Effector memory CD4-positive, alpha-beta T cell (primary cell): Measurements from ENCODE around the gene MNX1.

Experiments used
- DNase-seq, 3 donors: peaks; one replicate each; pipeline ENCODE4 v3.0.0-alpha.2; 2020
- H3K27ac ChIP-seq: 2 replicates; pipeline ENCODE4 v1.7.0; 2013; ENCODE audit warnings: mild to moderate bottlenecking, low read length, moderate library complexity; ENCODE audit not compliant: insufficient read depth, poor library complexity, severe bottlenecking
- H3K27me3 ChIP-seq: replicated peaks from 2 replicates; pipeline ENCODE4 v1.7.0; 2013; ENCODE audit warnings: mild to moderate bottlenecking, low read length; ENCODE audit not compliant: insufficient read depth, control insufficient read depth, poor library complexity, severe bottlenecking
- H3K36me3 ChIP-seq: 2 replicates; pipeline ENCODE4 v1.7.0; 2013; ENCODE audit warnings: mild to moderate bottlenecking, low read length, moderate library complexity; ENCODE audit not compliant: control insufficient read depth, insufficient read depth
- H3K4me1 ChIP-seq: 2 replicates; pipeline ENCODE4 v1.7.0; 2013; ENCODE audit warnings: low read length, mild to moderate bottlenecking; ENCODE audit not compliant: control insufficient read depth, insufficient read depth, poor library complexity, severe bottlenecking
- H3K4me3 ChIP-seq: 2 replicates; pipeline ENCODE4 v1.7.0; 2013; ENCODE audit warnings: low read length, low read depth, mild to moderate bottlenecking; ENCODE audit not compliant: insufficient read depth, poor library complexity, severe bottlenecking
- H3K9me3 ChIP-seq: 2 replicates; pipeline ENCODE4 v1.7.0; 2013; ENCODE audit warnings: mild to moderate bottlenecking, low read length, moderate library complexity; ENCODE audit not compliant: control insufficient read depth

The MNX1 gene

GRCh38 chr7:156993021-156993924 lies 17.2 kb downstream of the MNX1 start:
- Histone ChIP-seq H3K4me3 (no peak overlapping the region), H3K9me3 (no peaks in the 10 kb centered on the region), H3K36me3 (no peaks in the 10 kb centered on the region), H3K27ac (no peak overlapping the region), H3K4me1 (no peaks in the 10 kb centered on the region), H3K27me3 (peaks cover 3% of the 10 kb centered on the region)
- no peak for DNase-seq

- no peaks in the 10 kb centered on the region for H3K27me3 ChIP-seq
- H3K4me3 ChIP-seq = no peak overlapping the region
- H3K4me1 ChIP-seq = no peaks in the 10 kb centered on the region
- H3K9me3 ChIP-seq = no peaks in the 10 kb centered on the region
- DNase-seq = no peak
- H3K27ac ChIP-seq = no peak overlapping the region
- H3K36me3 ChIP-seq = no peaks in the 10 kb centered on the region
Observed at GRCh38 chr7:156989766-156990535, 20.5 kb downstream of the MNX1 start.

- DNase-seq = no peak
- Histone ChIP-seq H3K9me3 (no peaks in the 10 kb centered on the region), H3K27me3 (no peaks in the 10 kb centered on the region), H3K27ac (no peak overlapping the region), H3K36me3 (no peaks in the 10 kb centered on the region), H3K4me3 (no peak overlapping the region), H3K4me1 (no peaks in the 10 kb centered on the region)
Observed at GRCh38 chr7:156988343-156989185, 21.9 kb downstream of the MNX1 start.

GRCh38 chr7:156986378-156986777 lies 24.1 kb downstream of the MNX1 start:
- Histone ChIP-seq H3K4me1 (no peaks in the 10 kb centered on the region), H3K27ac (no peak overlapping the region), H3K9me3 (no peaks in the 10 kb centered on the region), H3K36me3 (no peaks in the 10 kb centered on the region), H3K27me3 (no peaks in the 10 kb centered on the region), H3K4me3 (no peak overlapping the region)
- DNase-seq = no peak

GRCh38 chr7:156985101-156985992 lies 25.1 kb downstream of the MNX1 start:
- Histone ChIP-seq H3K9me3 (no peaks in the 10 kb centered on the region), H3K27ac (no peak overlapping the region), H3K4me3 (no peak overlapping the region), H3K4me1 (no peaks in the 10 kb centered on the region), H3K27me3 (no peaks in the 10 kb centered on the region), H3K36me3 (no peaks in the 10 kb centered on the region)
- DNase-seq = no peak

GRCh38 chr7:156984174-156984891 lies 26.1 kb downstream of the MNX1 start:
- Histone ChIP-seq H3K9me3 (no peaks in the 10 kb centered on the region), H3K27me3 (no peaks in the 10 kb centered on the region), H3K4me3 (no peak overlapping the region), H3K4me1 (no peaks in the 10 kb centered on the region), H3K36me3 (no peaks in the 10 kb centered on the region), H3K27ac (no peak overlapping the region)
- DNase-seq = no peak

GRCh38 chr7:156979711-156980110 lies 30.8 kb downstream of the MNX1 start:
- Histone ChIP-seq H3K9me3 (peaks cover 4% of the 10 kb centered on the region), H3K4me3 (no peak overlapping the region), H3K4me1 (no peaks in the 10 kb centered on the region), H3K27ac (no peak overlapping the region), H3K36me3 (no peaks in the 10 kb centered on the region), H3K27me3 (no peaks in the 10 kb centered on the region)
- DNase-seq = no peak

- no peak overlapping the region for H3K4me3 ChIP-seq
- H3K36me3 ChIP-seq = no peaks in the 10 kb centered on the region
- H3K27me3 ChIP-seq = no peaks in the 10 kb centered on the region
- H3K4me1 ChIP-seq = no peaks in the 10 kb centered on the region
- peaks cover 4% of the 10 kb centered on the region for H3K9me3 ChIP-seq
- no peak for DNase-seq
- H3K27ac ChIP-seq = no peak overlapping the region
Observed at GRCh38 chr7:156979007-156979606, 31.4 kb downstream of the MNX1 start.
